ENCODE data around the gene AMFR.

DNA sequence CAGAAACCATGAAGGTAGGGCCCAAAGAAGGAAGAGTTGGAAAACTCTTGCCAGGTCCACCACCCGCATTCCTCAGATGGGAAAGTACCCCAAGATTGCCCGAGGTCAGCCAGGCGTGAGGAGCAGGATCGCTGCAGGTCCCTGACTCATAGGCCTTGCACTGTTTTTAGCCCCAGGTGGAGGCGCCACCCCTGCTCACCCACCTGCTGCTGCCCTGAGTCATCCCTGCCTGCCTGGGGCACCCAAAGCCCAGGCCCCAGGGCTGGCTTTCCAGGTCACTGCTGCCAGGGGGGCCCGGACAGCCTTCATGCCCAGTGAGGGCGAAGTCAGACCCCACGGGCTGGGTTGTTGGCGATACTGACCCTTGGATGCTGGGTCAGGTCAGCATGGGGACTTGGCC, 100.9 kb downstream of the AMFR start:
- TF ChIP-seq GATA2 (IDR thresholded peaks at IDR 0.05; ENCODE audit: low read depth, low read length) (no peak), GATA3 (IDR thresholded peaks at IDR 0.05; ENCODE audit: low read depth, low read length) (no peak)
